Muscle of back (tissue), 13 donors: ENCODE measurements around the gene NOS1AP. TPM values are rescaled to one million over a fixed set of nuclear protein-coding genes. Genes with fewer than 3 reads are reported as not detected.
A peak's percentile ranks its signal among the peaks of the same experiment; 100 is the strongest.
"Not testable (repeated sequence)": the region's sequence is repeated elsewhere in the genome, so short reads cannot be mapped to it uniquely, and the experiment has no call there.

Source experiments
- DNase-seq, 3 donors: peaks; one replicate each; pipeline versions ENCODE4 v3.0.0 to v3.0.0-alpha.2; 2013
- long read RNA-seq, 9 donors: transcript quantifications; one replicate each; lab custom pipeline, GENCODE V29; 2026
- polyA plus RNA-seq, 10 donors: library from polyadenylated mRNA; unstranded; fragments of 120-200 nt; gene quantifications; one replicate each; pipeline ENCODE4 v1.2.1, GENCODE V29; 2013; ENCODE audit not compliant: insufficient read length in 10 of 10

NOS1AP gene
- under 1 TPM; 0.45 to 0.89 (median 0.56) TPM for polyA plus RNA-seq
- long read RNA-seq, donor 1 = 0 reads
- long read RNA-seq, donor 2 = 0 reads
- long read RNA-seq, donor 3 = 0 reads
- long read RNA-seq, donor 4 = 0 reads
- long read RNA-seq, donor 5 = 0 reads
- long read RNA-seq, donor 6 = 0 reads
- long read RNA-seq, donor 7 = 0 reads
- long read RNA-seq, donor 8 = 0 reads
- long read RNA-seq, donor 9 = 0 reads

GRCh38 chr1:162069334-162070093 lies at the start of gene NOS1AP:
NOS1AP (plus strand) TSS chr1:162069691; CDS start chr1:162070178, 487 bp downstream.
- peak; percentile 55 to 86 (median 73) for DNase-seq

- DNase-seq = peak in 2 of 3 donors; percentile 64 to 82
Measured at GRCh38 chr1:162020150-162020549, 49.3 kb upstream of the NOS1AP start.

GRCh38 chr1:162021124-162021523 lies 48.4 kb upstream of the NOS1AP start:
- no peak for DNase-seq

- DNase-seq = peak in 1 of 3 donors; percentile 57
Measured at GRCh38 chr1:162022626-162023025, 46.9 kb upstream of the NOS1AP start.

- DNase-seq = no peak
Measured at GRCh38 chr1:162023181-162023546, 46.3 kb upstream of the NOS1AP start.

GRCh38 chr1:162023547-162024501 lies 45.7 kb upstream of the NOS1AP start, which contains the start of gene OLFML2B:
OLFML2B (minus strand) TSS chr1:162023869; CDS start chr1:162023430, 439 bp downstream.
- DNase-seq = peak; percentile 75 to 94 (median 82)

GRCh38 chr1:162025541-162025940 lies 44.0 kb upstream of the NOS1AP start:
- DNase-seq = no peak

GRCh38 chr1:162026881-162027280 lies 42.6 kb upstream of the NOS1AP start:
- DNase-seq = no peak

GRCh38 chr1:162028726-162029125 lies 40.8 kb upstream of the NOS1AP start:
- DNase-seq = peak in 1 of 3 donors; percentile 54

GRCh38 chr1:162029157-162029556 lies 40.3 kb upstream of the NOS1AP start:
- DNase-seq = peak in 1 of 3 donors; percentile 54

- DNase-seq = no peak
Measured at GRCh38 chr1:162030759-162031280, 38.7 kb upstream of the NOS1AP start.

GRCh38 chr1:162033428-162033827 lies 36.1 kb upstream of the NOS1AP start:
- peak in 1 of 3 donors; percentile 63 for DNase-seq

GRCh38 chr1:162035241-162035640 lies 34.2 kb upstream of the NOS1AP start:
- DNase-seq = no peak

GRCh38 chr1:162036163-162036562 lies 33.3 kb upstream of the NOS1AP start:
- DNase-seq = no peak

GRCh38 chr1:162038624-162039023 lies 30.9 kb upstream of the NOS1AP start:
- DNase-seq = no peak

- no peak for DNase-seq
Measured at GRCh38 chr1:162040001-162040400, 29.5 kb upstream of the NOS1AP start.

GRCh38 chr1:162040657-162041056 lies 28.8 kb upstream of the NOS1AP start:
- DNase-seq = no peak

GRCh38 chr1:162042361-162042760 lies 27.1 kb upstream of the NOS1AP start:
- no peak for DNase-seq

GRCh38 chr1:162046921-162047320 lies 22.6 kb upstream of the NOS1AP start:
- DNase-seq = no peak

GRCh38 chr1:162053949-162054348 lies 15.5 kb upstream of the NOS1AP start:
- not testable (repeated sequence) for DNase-seq

GRCh38 chr1:162055062-162055461 lies 14.4 kb upstream of the NOS1AP start:
- peak in 1 of 3 donors; percentile 59 for DNase-seq

GRCh38 chr1:162056043-162056442 lies 13.4 kb upstream of the NOS1AP start:
- peak; percentile 43 to 70 (median 58) for DNase-seq
